ENCODE results near the gene DGCR8.
A peak's percentile ranks its signal among the peaks of the same experiment; 100 is the strongest.

DNA sequence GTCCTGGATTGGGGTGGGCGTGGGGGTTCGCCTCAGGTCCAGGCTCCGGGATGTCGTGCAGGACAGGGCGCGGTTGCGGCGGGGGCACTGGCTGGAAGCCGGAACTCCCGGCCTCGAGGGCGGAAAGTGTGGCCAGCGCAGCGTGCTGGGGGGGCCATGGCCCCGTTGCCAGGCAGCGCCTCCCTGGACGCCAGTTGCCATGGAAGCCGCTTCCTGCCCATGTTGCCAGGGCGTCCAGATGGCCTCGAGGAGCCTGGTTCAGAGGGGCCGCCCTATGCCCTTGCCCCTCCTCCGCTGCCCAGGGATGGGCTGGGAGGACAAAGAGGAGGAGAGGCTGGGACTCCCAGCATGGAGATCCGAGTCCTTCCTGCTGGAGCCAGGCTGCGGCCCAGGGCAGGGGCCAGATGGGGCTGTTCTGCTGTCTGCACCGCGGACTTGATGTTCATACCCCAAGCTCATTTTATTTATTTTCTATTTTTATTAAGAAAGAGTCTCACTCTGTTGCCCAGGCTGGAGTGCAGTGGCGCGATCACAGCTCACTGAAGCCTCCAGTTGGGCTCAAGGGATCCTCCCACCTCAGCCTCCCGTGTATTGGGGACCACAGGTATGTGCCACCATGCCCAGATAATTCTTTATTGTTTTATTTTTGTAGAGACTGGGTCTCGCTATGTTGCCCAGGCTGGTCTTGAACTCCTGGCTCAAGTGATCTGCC lies 75.4 kb downstream of the DGCR8 start:
- TF ChIP-seq, protein P1, sequence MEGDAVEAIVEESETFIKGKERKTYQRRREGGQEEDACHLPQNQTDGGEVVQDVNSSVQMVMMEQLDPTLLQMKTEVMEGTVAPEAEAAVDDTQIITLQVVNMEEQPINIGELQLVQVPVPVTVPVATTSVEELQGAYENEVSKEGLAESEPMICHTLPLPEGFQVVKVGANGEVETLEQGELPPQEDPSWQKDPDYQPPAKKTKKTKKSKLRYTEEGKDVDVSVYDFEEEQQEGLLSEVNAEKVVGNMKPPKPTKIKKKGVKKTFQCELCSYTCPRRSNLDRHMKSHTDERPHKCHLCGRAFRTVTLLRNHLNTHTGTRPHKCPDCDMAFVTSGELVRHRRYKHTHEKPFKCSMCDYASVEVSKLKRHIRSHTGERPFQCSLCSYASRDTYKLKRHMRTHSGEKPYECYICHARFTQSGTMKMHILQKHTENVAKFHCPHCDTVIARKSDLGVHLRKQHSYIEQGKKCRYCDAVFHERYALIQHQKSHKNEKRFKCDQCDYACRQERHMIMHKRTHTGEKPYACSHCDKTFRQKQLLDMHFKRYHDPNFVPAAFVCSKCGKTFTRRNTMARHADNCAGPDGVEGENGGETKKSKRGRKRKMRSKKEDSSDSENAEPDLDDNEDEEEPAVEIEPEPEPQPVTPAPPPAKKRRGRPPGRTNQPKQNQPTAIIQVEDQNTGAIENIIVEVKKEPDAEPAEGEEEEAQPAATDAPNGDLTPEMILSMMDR (IDR thresholded peaks at IDR 0.05 in 8 of 11, conservative IDR thresholded peaks at IDR 0.05 in 3 of 11), result no peak
- peak; percentile 52 to 79 (median 76) for TF ChIP-seq POLR2AphosphoS5 (IDR thresholded peaks at IDR 0.05)
- no peak for TF ChIP-seq POLR2A (IDR thresholded peaks at IDR 0.05)

Data from spleen (tissue), 7 donors.